Activated naive CD8-positive, alpha-beta T cell treated with anti-CD3 and anti-CD28 coated beads for 36 hours (primary cell): ENCODE data around the gene COL4A5. TPM values are rescaled to one million over a fixed set of nuclear protein-coding genes. Genes with fewer than 3 reads are reported as not detected.

Experiments used
- DNase-seq: peaks from one replicate; pipeline ENCODE4 v3.0.0; 2021
- H3K27ac Mint-ChIP-seq: one replicate; pipeline ENCODE4 v1.8.0; 2022; ENCODE audit warnings: mild to moderate bottlenecking, moderate library complexity, mixed read lengths
- H3K27me3 Mint-ChIP-seq: one replicate; pipeline ENCODE4 v1.8.0; 2022; ENCODE audit warnings: mild to moderate bottlenecking, mixed read lengths
- H3K36me3 Mint-ChIP-seq: one replicate; pipeline ENCODE4 v1.8.0; 2021; ENCODE audit warnings: mild to moderate bottlenecking, mixed read lengths
- H3K4me1 Mint-ChIP-seq: one replicate; pipeline ENCODE4 v1.8.0; 2021; ENCODE audit warnings: mixed read lengths
- H3K4me3 Mint-ChIP-seq: one replicate; pipeline ENCODE4 v1.8.0; 2022; ENCODE audit warnings: mild to moderate bottlenecking, moderate library complexity, mixed read lengths
- H3K9me3 Mint-ChIP-seq: one replicate; pipeline ENCODE4 v1.8.0; 2022; ENCODE audit warnings: mixed read lengths
- total RNA-seq, 2 experiments: library from RNA; stranded (reverse); gene quantifications; one replicate each; pipeline ENCODE4 v1.2.3, GENCODE V29; 2021

The COL4A5 gene
- total RNA-seq, 2 experiments from 2014 or later: not detected

- H3K27ac Mint-ChIP-seq: no peak overlapping the region
- no peak for DNase-seq
Observed at GRCh38 chrX:108664701-108665100, 225.1 kb downstream of the COL4A5 start.

GRCh38 chrX:108666101-108666500, 226.5 kb downstream of the COL4A5 start:
- DNase-seq: no peak
- no peak overlapping the region for H3K4me3 Mint-ChIP-seq
- H3K4me1 Mint-ChIP-seq: no peaks in the 10 kb centered on the region
- H3K9me3 Mint-ChIP-seq: peaks cover 1% of the 10 kb centered on the region
- H3K27me3 Mint-ChIP-seq: no peaks in the 10 kb centered on the region
- no peak overlapping the region for H3K27ac Mint-ChIP-seq
- H3K36me3 Mint-ChIP-seq: no peaks in the 10 kb centered on the region

More at GRCh38 chrX:108664701-108665100, 225.1 kb downstream of the COL4A5 start:
- Mint-ChIP-seq H3K36me3 (no peaks in the 10 kb centered on the region), H3K9me3 (peaks cover 1% of the 10 kb centered on the region), H3K4me1 (no peaks in the 10 kb centered on the region), H3K4me3 (no peak overlapping the region), H3K27me3 (no peaks in the 10 kb centered on the region)

DNA sequence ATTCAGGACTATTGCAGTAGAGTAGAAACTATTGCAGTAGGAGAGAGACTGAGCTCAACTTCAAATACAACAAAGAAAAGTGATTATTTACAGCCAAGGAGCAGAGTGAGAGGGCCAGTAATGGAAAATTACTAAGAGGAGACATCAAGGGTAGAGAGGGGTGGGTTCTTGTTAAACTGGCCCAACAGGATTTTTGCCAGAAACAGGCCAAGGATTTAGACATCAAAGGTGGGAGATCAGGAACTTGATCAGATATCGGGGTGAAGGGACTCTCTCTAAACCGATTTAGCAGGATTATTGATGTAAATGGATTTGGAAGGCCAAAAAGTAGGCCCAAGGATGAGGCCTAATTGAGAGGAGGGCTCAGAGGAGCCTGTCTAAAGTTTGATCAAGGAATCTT, 231.9 kb downstream of the COL4A5 start:
- H3K4me3 Mint-ChIP-seq: no peak overlapping the region

GRCh38 chrX:108696690-108697089, 257.1 kb downstream of the COL4A5 start:
- H3K36me3 Mint-ChIP-seq: no peaks in the 10 kb centered on the region
- DNase-seq: no peak
- H3K4me3 Mint-ChIP-seq: no peak overlapping the region
- H3K27ac Mint-ChIP-seq: no peak overlapping the region
- no peaks in the 10 kb centered on the region for H3K4me1 Mint-ChIP-seq
- no peaks in the 10 kb centered on the region for H3K27me3 Mint-ChIP-seq
- H3K9me3 Mint-ChIP-seq: no peaks in the 10 kb centered on the region

More for the DNA sequence above, 231.9 kb downstream of the COL4A5 start:
- Mint-ChIP-seq H3K27me3 (no peaks in the 10 kb centered on the region), H3K4me1 (no peaks in the 10 kb centered on the region), H3K36me3 (no peaks in the 10 kb centered on the region), H3K9me3 (no peaks in the 10 kb centered on the region), H3K27ac (no peak overlapping the region)
- DNase-seq: no peak

DNA sequence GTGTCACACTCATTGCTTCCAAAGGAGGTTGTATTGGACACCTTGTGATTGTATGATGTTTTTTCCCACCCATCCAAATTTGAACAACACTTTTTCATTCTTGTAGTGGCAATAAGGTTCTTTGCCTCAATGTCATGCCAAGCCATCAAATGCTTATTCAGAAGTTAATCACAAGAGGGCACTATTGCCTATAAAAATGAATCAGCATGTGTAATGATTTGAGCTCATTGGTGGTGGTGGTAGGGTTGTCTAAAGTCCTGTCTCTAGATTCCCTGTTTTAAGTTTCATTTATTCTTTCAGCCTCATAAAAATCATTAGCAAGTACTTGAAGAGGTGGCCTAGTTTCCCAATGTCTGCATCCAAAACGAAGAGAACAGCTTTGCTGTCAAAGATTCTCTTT, 259.7 kb downstream of the COL4A5 start:
- Mint-ChIP-seq H3K27ac (no peak overlapping the region), H3K27me3 (no peaks in the 10 kb centered on the region), H3K4me3 (no peak overlapping the region), H3K36me3 (no peaks in the 10 kb centered on the region), H3K9me3 (no peaks in the 10 kb centered on the region), H3K4me1 (no peaks in the 10 kb centered on the region)
- no peak for DNase-seq

DNA sequence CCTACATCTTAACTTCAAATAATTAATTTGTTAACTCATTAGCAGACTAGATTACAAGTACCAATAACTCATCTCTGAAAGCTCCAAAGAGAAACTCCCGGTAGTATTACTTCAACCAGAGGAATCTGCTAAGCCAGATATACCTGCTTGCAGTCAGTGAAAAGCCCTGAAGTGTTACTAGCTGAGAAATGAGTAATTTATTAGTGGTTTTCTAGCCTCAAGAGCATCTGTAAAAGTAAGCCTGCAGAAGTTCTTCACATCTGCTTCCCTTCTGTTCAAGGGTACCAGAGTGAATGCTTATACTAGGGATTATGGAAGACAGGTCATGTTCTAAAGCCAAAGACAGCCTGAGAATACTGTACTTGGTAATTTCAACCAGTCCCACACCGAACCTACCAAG, 262.0 kb downstream of the COL4A5 start:
- Mint-ChIP-seq H3K4me1 (no peaks in the 10 kb centered on the region), H3K27ac (no peak overlapping the region), H3K36me3 (no peaks in the 10 kb centered on the region), H3K27me3 (no peaks in the 10 kb centered on the region), H3K9me3 (no peaks in the 10 kb centered on the region), H3K4me3 (no peak overlapping the region)
- no peak for DNase-seq

DNA sequence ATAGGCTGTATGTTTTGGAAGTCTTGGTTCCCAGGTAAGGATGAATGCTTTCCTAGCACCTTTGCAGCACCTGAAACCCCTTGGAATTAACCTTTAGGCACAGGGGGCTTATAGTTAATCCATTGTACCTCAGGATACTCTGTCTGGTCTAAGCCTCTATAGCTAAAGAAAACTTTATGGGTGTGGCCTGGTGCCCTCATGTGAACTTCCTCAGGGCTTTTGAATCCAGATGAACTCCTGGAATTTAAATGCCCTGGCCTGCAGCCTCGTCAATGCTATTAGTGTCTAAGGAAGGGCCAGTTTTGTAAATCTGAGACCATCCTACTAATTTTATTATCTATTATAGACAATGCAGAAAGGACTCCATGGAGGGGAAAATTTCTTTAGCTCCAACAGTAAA, 262.9 kb downstream of the COL4A5 start:
- Mint-ChIP-seq H3K27me3 (no peaks in the 10 kb centered on the region), H3K36me3 (no peaks in the 10 kb centered on the region), H3K9me3 (no peaks in the 10 kb centered on the region), H3K27ac (no peak overlapping the region), H3K4me3 (no peak overlapping the region), H3K4me1 (no peaks in the 10 kb centered on the region)
- DNase-seq: no peak

GRCh38 chrX:108704839-108705238, 265.2 kb downstream of the COL4A5 start:
- no peaks in the 10 kb centered on the region for H3K27me3 Mint-ChIP-seq
- no peak for DNase-seq
- H3K9me3 Mint-ChIP-seq: no peaks in the 10 kb centered on the region

GRCh38 chrX:108712886-108713285, 273.2 kb downstream of the COL4A5 start:
- no peak for DNase-seq
- Mint-ChIP-seq H3K27me3 (no peaks in the 10 kb centered on the region), H3K4me1 (no peaks in the 10 kb centered on the region), H3K9me3 (peaks cover 8% of the 10 kb centered on the region), H3K27ac (no peak overlapping the region), H3K36me3 (no peaks in the 10 kb centered on the region), H3K4me3 (no peak overlapping the region)

More at GRCh38 chrX:108704839-108705238, 265.2 kb downstream of the COL4A5 start:
- H3K27ac Mint-ChIP-seq: no peak overlapping the region
- H3K4me3 Mint-ChIP-seq: no peak overlapping the region
- H3K36me3 Mint-ChIP-seq: no peaks in the 10 kb centered on the region
- no peaks in the 10 kb centered on the region for H3K4me1 Mint-ChIP-seq

DNA sequence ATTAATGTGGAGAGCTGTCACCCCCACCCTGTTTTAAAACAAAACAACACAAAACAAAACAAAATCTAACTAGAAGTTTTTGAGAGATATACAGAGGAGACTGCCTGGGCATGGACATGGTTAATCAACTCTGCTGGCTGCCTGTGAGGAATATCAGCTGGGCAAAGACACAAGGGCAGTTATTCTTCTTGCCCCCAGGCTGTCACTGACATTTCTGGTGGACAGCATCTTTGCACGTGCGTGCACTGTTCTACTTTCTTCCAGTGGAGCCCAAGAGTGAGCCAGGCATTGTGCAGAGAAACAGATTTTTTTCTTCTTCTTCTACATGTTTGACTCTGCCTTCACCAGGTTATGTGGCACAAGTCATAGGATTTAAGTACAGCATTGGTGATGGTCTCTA, 282.9 kb downstream of the COL4A5 start:
- no peak for DNase-seq
- H3K27ac Mint-ChIP-seq: no peak overlapping the region
- H3K4me3 Mint-ChIP-seq: no peak overlapping the region
- no peaks in the 10 kb centered on the region for H3K27me3 Mint-ChIP-seq
- H3K4me1 Mint-ChIP-seq: no peaks in the 10 kb centered on the region
- no peaks in the 10 kb centered on the region for H3K9me3 Mint-ChIP-seq
- H3K36me3 Mint-ChIP-seq: no peaks in the 10 kb centered on the region

GRCh38 chrX:108726748-108727147, 287.1 kb downstream of the COL4A5 start:
- H3K4me1 Mint-ChIP-seq: no peaks in the 10 kb centered on the region
- H3K27ac Mint-ChIP-seq: no peak overlapping the region
- no peaks in the 10 kb centered on the region for H3K9me3 Mint-ChIP-seq
- H3K4me3 Mint-ChIP-seq: no peak overlapping the region
- peaks cover 1% of the 10 kb centered on the region for H3K36me3 Mint-ChIP-seq
- DNase-seq: no peak
- H3K27me3 Mint-ChIP-seq: peaks cover 11% of the 10 kb centered on the region

DNA sequence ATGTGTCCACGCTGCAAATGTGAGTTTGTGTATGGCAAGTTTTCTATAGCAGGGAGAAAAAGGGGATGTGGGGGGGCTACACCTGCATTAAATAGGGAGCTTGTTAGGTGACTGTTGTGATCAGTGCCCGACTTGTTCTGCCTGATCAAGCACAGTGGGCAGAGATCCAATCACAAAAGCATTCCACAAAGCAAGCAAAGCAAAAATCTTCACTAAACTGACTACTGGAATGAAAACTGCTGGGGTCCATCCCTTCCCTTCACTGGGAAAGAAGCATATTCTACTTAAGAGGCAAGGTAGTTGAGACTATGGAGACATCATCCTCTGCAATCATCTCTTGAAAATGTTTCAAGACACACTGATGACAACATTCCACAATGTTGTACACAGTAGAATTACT, 291.5 kb downstream of the COL4A5 start:
- Mint-ChIP-seq H3K27ac (no peak overlapping the region), H3K9me3 (no peaks in the 10 kb centered on the region), H3K27me3 (peaks cover 54% of the 10 kb centered on the region), H3K4me3 (no peak overlapping the region), H3K4me1 (no peaks in the 10 kb centered on the region), H3K36me3 (peaks cover 1% of the 10 kb centered on the region)
- no peak for DNase-seq

DNA sequence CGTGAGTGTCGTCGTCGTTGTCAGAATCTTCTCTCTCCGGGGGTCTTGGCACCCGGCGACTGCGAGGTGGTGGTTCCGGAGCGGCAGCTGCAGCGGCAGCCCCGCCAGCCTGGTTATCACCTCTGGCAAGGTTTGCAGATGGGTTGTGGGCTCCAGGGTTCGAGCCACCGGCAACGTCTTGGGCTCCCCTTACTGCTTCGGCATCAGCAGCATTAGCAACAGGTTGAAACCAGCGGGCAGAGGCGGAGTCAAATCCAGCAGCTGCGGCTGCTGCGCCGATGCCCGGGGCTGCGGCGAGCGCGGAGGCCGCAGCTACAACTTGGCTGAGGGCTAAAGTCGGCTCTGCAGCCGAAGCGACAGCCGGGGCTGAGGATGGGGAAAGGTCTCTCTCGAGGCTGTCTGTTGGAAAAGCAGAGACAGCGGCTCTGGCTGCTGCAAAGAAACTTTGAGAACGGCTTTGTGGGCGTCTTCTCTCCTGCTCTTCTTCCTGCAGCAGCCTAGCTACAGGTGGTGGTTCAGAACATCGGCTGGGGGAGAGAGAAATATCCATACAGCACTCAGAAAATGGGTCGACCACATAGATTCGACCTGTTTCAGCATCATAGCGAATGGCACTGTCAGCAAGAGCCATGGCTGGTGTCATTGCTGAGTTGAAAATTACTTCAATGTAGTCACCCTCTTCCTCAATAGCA, 293.1 kb downstream of the COL4A5 start:
- Mint-ChIP-seq H3K36me3 (peaks cover 1% of the 10 kb centered on the region), H3K27ac (no peak overlapping the region), H3K4me1 (no peaks in the 10 kb centered on the region), H3K9me3 (no peaks in the 10 kb centered on the region), H3K4me3 (no peak overlapping the region), H3K27me3 (peaks cover 70% of the 10 kb centered on the region)
- DNase-seq: no peak

GRCh38 chrX:108734426-108734825, 294.8 kb downstream of the COL4A5 start:
- no peak overlapping the region for H3K27ac Mint-ChIP-seq
- DNase-seq: no peak
- H3K4me3 Mint-ChIP-seq: no peak overlapping the region
- H3K27me3 Mint-ChIP-seq: peaks cover 71% of the 10 kb centered on the region
- H3K4me1 Mint-ChIP-seq: no peaks in the 10 kb centered on the region
- H3K9me3 Mint-ChIP-seq: no peaks in the 10 kb centered on the region
- H3K36me3 Mint-ChIP-seq: peaks cover 1% of the 10 kb centered on the region

DNA sequence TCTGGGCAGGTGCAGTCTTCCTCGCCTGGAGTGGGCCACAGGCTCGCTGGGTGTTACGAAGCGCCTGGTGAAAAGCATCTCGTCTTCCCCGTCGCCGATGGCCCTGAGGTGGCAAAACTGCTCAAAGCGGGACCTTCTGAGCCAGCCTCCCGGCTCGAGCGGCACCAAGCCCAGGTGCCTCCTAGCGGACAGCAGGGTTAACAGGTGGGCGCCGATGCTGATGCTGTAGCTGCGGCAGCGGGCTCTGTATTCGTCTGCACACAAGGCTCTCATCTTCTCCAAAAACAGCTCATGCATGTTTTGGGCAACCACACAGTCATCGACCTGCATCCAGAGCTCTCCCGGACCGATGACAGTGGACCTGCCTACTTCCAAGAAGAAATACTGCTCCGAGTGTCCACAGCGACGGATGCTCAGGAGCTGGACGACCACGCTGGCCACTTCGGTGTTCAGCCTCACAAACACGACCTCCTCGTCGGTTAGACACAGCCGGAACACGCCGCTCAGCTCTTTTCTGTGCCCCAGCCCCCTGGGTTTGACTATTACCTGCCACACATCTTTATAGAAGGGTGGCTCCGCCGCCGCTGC, 295.5 kb downstream of the COL4A5 start:
- no peak overlapping the region for H3K4me3 Mint-ChIP-seq
- H3K27ac Mint-ChIP-seq: no peak overlapping the region
- no peaks in the 10 kb centered on the region for H3K4me1 Mint-ChIP-seq
- no peaks in the 10 kb centered on the region for H3K9me3 Mint-ChIP-seq
- H3K27me3 Mint-ChIP-seq: peaks cover 71% of the 10 kb centered on the region
- H3K36me3 Mint-ChIP-seq: peaks cover 1% of the 10 kb centered on the region
- DNase-seq: no peak
